ENCODE measurements around the gene ACSBG1.

ACSBG1 gene

GRCh38 chr15:78205337-78205736 lies 29.0 kb downstream of the ACSBG1 start:
- no peak overlapping the region for H2AFZ ChIP-seq (ENCODE audit: low read length)
- no peak for DNase-seq (ENCODE audit: low spot score)
- no peak overlapping the region for H3K14ac ChIP-seq (ENCODE audit: low read length)
- H3K36me3 ChIP-seq (replicated peaks in 1 of 2; ENCODE audit: control insufficient read depth in 2 of 2, insufficient read depth in 2 of 2, low read length in 2 of 2): no peaks in the 10 kb centered on the region
- H2BK120ac ChIP-seq (ENCODE audit: low read depth, low read length): no peak overlapping the region
- no peak overlapping the region for H2BK12ac ChIP-seq (ENCODE audit: low read length)
- no peak overlapping the region for H3K9ac ChIP-seq (ENCODE audit: low read depth, low read length, poor library complexity)
- H3K4ac ChIP-seq (ENCODE audit: low read length): no peak overlapping the region
- H3K9me3 ChIP-seq (replicated peaks in 1 of 2; ENCODE audit: control insufficient read depth in 2 of 2, insufficient read depth in 1 of 2, low read depth in 1 of 2, low read length in 2 of 2): no peaks in the 10 kb centered on the region
- H3K4me1 ChIP-seq (ENCODE audit: control insufficient read depth in 2 of 2, insufficient read depth in 1 of 2, low read depth in 1 of 2, low read length in 2 of 2): peaks cover 5 to 6% of the 10 kb centered on the region in 2 donors
- no peak overlapping the region for H3K4me2 ChIP-seq (ENCODE audit: insufficient read depth, low read length, poor library complexity, severe bottlenecking)
- H3K18ac ChIP-seq (ENCODE audit: low read length): peak overlapping the region; percentile 11
- H4K91ac ChIP-seq (ENCODE audit: low read depth, low read length, poor library complexity): no peak overlapping the region
- H4K8ac ChIP-seq (ENCODE audit: low read depth, low read length): no peak overlapping the region
- H3K27ac ChIP-seq (replicated peaks; ENCODE audit: low read length): no peak overlapping the region
- H3K23ac ChIP-seq (ENCODE audit: low read depth, low read length, poor library complexity): no peak overlapping the region
- H3K27me3 ChIP-seq (ENCODE audit: control insufficient read depth in 3 of 3, insufficient read depth in 3 of 3, low read depth in 1 of 3, low read length in 3 of 3): peaks cover 0 to 17% (median 0%) of the 10 kb centered on the region in 3 experiments
- no peaks in the 10 kb centered on the region for H3K79me1 ChIP-seq (ENCODE audit: low read depth, low read length)
- H2BK5ac ChIP-seq (ENCODE audit: low read length): no peak overlapping the region
- no peak overlapping the region for H2BK15ac ChIP-seq (ENCODE audit: low read length)
- H2AK5ac ChIP-seq (ENCODE audit: low read depth, low read length): peak overlapping the region; percentile 60
- H3K4me3 ChIP-seq (ENCODE audit: low read length in 2 of 2): no peak overlapping the region
- WGBS, 2 donors (ENCODE audit: extremely low coverage in 2 of 2, insufficient read length in 2 of 2, insufficient replicate concordance in 1 of 2): no CpG with 5 or more reads among the region's 1 CpG

GRCh38 chr15:78204351-78205309 lies 29.7 kb downstream of the ACSBG1 start:
- Histone ChIP-seq H2BK15ac (ENCODE audit: low read length) (peak overlapping the region; percentile 9), H3K9ac (ENCODE audit: low read depth, low read length, poor library complexity) (no peak overlapping the region), H3K4me2 (ENCODE audit: insufficient read depth, low read length, poor library complexity, severe bottlenecking) (no peak overlapping the region), H3K4me3 (ENCODE audit: low read length in 2 of 2) (no peak overlapping the region), H3K79me1 (ENCODE audit: low read depth, low read length) (no peaks in the 10 kb centered on the region), H3K23ac (ENCODE audit: low read depth, low read length, poor library complexity) (peak overlapping the region; percentile 48), H2BK5ac (ENCODE audit: low read length) (no peak overlapping the region), H3K27me3 (ENCODE audit: control insufficient read depth in 3 of 3, insufficient read depth in 3 of 3, low read depth in 1 of 3, low read length in 3 of 3) (peaks cover 0 to 17% (median 0%) of the 10 kb centered on the region in 3 experiments), H3K36me3 (replicated peaks in 1 of 2; ENCODE audit: control insufficient read depth in 2 of 2, insufficient read depth in 2 of 2, low read length in 2 of 2) (no peaks in the 10 kb centered on the region), H3K4me1 (ENCODE audit: control insufficient read depth in 2 of 2, insufficient read depth in 1 of 2, low read depth in 1 of 2, low read length in 2 of 2) (peaks cover 5 to 6% of the 10 kb centered on the region in 2 donors), H4K8ac (ENCODE audit: low read depth, low read length) (no peak overlapping the region), H3K27ac (replicated peaks; ENCODE audit: low read length) (no peak overlapping the region), H4K91ac (ENCODE audit: low read depth, low read length, poor library complexity) (no peak overlapping the region), H3K4ac (ENCODE audit: low read length) (no peak overlapping the region), H3K14ac (ENCODE audit: low read length) (no peak overlapping the region), H2BK12ac (ENCODE audit: low read length) (no peak overlapping the region), H3K9me3 (replicated peaks in 1 of 2; ENCODE audit: control insufficient read depth in 2 of 2, insufficient read depth in 1 of 2, low read depth in 1 of 2, low read length in 2 of 2) (no peaks in the 10 kb centered on the region), H2AK5ac (ENCODE audit: low read depth, low read length) (peak overlapping the region; percentile 60), H2BK120ac (ENCODE audit: low read depth, low read length) (no peak overlapping the region), H3K18ac (ENCODE audit: low read length) (peak overlapping the region; percentile 67), H2AFZ (ENCODE audit: low read length) (no peak overlapping the region)
- DNase-seq (ENCODE audit: low spot score): no peak
- no CpG with 5 or more reads among the region's 17 CpGs for WGBS, 2 donors (ENCODE audit: extremely low coverage in 2 of 2, insufficient read length in 2 of 2, insufficient replicate concordance in 1 of 2)

- Histone ChIP-seq H2BK12ac (ENCODE audit: low read length) (no peak overlapping the region), H3K79me1 (ENCODE audit: low read depth, low read length) (no peaks in the 10 kb centered on the region), H3K4me1 (ENCODE audit: control insufficient read depth in 2 of 2, insufficient read depth in 1 of 2, low read depth in 1 of 2, low read length in 2 of 2) (peaks cover 5 to 6% of the 10 kb centered on the region in 2 donors), H3K4me3 (ENCODE audit: low read length in 2 of 2) (no peak overlapping the region), H3K27ac (replicated peaks; ENCODE audit: low read length) (no peak overlapping the region), H4K91ac (ENCODE audit: low read depth, low read length, poor library complexity) (no peak overlapping the region), H2AFZ (ENCODE audit: low read length) (no peak overlapping the region), H3K4me2 (ENCODE audit: insufficient read depth, low read length, poor library complexity, severe bottlenecking) (no peak overlapping the region), H3K9ac (ENCODE audit: low read depth, low read length, poor library complexity) (no peak overlapping the region), H3K18ac (ENCODE audit: low read length) (no peak overlapping the region), H3K14ac (ENCODE audit: low read length) (peak overlapping the region; percentile 78), H2AK5ac (ENCODE audit: low read depth, low read length) (no peak overlapping the region), H3K23ac (ENCODE audit: low read depth, low read length, poor library complexity) (no peak overlapping the region), H3K9me3 (replicated peaks in 1 of 2; ENCODE audit: control insufficient read depth in 2 of 2, insufficient read depth in 1 of 2, low read depth in 1 of 2, low read length in 2 of 2) (no peaks in the 10 kb centered on the region), H2BK15ac (ENCODE audit: low read length) (no peak overlapping the region), H3K36me3 (replicated peaks in 1 of 2; ENCODE audit: control insufficient read depth in 2 of 2, insufficient read depth in 2 of 2, low read length in 2 of 2) (no peaks in the 10 kb centered on the region), H3K4ac (ENCODE audit: low read length) (no peak overlapping the region), H2BK5ac (ENCODE audit: low read length) (no peak overlapping the region), H4K8ac (ENCODE audit: low read depth, low read length) (no peak overlapping the region), H3K27me3 (ENCODE audit: control insufficient read depth in 3 of 3, insufficient read depth in 3 of 3, low read depth in 1 of 3, low read length in 3 of 3) (peaks cover 0 to 17% (median 0%) of the 10 kb centered on the region in 3 experiments), H2BK120ac (ENCODE audit: low read depth, low read length) (no peak overlapping the region)
- WGBS, 2 donors (ENCODE audit: extremely low coverage in 2 of 2, insufficient read length in 2 of 2, insufficient replicate concordance in 1 of 2): no CpG with 5 or more reads among the region's 14 CpGs
- no peak for DNase-seq (ENCODE audit: low spot score)
Measured at GRCh38 chr15:78203346-78204225, 30.8 kb downstream of the ACSBG1 start.

Data from neuronal stem cell (in vitro differentiated cells).